GM15510 (cell line): ENCODE data around the gene RERE.

Experiments
- POLR2A ChIP-seq: IDR thresholded peaks from 3 replicates; pipeline ENCODE4 v1.6.1; 2011; ENCODE audit warnings: borderline replicate concordance; ENCODE audit not compliant: insufficient read length; ENCODE audit errors: extremely low read depth

The RERE gene

DNA sequence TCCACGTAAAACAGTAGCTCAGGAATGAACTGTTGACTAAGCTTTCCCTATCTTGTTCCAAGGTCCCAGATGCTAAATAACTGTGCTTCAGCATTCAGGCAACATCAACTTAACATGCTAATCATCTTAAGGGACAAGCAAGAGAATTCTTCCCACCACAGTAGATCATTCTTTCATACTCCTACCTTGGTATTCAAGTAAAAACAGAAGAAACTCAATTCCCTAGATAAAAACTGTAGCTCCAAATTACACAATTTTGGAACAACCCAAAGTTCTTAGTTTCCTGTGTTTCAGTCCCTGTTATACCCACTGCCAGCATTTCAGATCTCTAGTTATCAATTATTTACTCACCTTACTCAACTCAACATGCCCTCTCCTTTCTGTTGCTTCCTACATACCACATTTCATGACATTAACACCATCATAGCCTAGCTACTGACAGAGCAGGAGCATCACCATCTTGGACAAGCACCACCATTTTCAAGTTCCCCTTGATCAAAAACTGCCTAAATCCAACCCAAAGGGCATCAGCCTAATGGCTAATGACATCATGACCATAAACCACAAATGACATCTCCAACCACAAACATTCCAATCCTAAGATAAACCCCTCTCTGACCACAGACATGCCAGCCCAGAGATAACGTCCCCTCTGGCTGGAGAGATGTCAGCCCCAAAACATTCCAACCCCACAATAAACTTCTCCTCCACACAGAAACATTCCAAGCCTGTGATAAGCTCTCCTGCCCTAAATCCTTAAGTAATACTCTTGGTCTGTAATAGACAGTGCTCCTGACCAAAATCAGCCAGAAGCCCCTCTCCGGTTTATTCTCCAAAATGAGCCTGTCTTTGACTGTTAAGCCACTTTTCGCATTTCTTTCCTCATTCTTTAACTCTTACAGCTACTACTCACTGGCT lies 191.2 kb downstream of the RERE start:
- TF ChIP-seq POLR2A, result no peak

GRCh38 chr1:8625491-8625890 lies 191.9 kb downstream of the RERE start:
- TF ChIP-seq POLR2A, result no peak

DNA sequence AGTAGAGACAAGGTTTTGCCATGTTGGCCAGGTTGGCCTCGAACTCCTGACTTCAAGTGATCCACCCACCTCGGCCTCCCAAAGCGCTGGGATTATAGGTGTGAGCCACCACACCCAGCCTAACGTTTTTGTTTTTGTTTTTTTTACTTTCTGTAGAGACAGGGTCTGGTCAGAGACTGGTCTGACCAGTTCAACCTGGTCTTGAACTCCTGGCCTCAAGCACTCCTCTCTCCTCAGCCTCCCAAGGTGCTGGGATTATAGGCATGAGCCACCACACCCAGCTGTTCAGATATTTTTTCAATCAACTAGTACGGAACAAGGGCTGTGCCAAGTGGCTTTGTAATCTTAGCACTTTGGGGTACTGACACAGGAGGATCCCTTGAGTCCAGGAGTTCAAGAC lies 209.5 kb downstream of the RERE start:
- no peak for TF ChIP-seq POLR2A

GRCh38 chr1:8604041-8604945 lies 213.1 kb downstream of the RERE start:
- TF ChIP-seq POLR2A, result no peak

- no peak for TF ChIP-seq POLR2A
Measured at GRCh38 chr1:8603220-8603616, 214.2 kb downstream of the RERE start.

DNA sequence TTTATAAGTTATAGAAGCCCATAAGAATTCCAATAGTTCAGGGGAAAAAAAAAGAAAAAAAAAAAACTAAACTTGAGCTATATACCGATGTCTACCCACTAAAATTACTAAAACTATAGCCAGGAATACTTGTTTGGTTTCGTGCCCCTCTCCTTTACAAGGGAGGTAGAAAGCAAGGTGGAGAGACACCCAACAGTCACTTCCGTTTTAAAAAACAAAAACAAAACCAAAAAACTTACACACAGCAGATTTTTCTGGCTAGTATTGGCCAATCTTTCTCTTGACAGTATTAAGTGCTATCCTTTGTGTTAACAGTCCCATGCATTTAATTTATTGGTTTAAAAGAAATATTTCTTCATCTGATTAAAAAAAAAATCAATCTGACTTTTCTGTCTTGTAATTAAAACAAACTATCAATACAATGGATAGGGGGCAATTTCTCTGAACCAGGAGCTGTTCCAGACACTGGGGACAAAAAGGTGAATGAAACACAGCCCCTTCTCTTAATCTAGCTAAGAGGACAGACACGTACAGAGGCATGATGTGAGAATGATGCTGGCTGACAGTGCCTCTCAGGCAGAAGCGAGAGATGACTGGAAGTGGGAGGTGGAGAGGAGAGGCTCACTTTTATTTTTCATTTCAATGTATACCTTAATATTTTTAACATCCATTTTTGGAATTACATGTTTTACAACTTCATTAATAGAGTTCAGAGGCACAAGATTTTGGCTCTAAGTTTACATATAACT lies 214.8 kb downstream of the RERE start:
- TF ChIP-seq POLR2A, result no peak

DNA sequence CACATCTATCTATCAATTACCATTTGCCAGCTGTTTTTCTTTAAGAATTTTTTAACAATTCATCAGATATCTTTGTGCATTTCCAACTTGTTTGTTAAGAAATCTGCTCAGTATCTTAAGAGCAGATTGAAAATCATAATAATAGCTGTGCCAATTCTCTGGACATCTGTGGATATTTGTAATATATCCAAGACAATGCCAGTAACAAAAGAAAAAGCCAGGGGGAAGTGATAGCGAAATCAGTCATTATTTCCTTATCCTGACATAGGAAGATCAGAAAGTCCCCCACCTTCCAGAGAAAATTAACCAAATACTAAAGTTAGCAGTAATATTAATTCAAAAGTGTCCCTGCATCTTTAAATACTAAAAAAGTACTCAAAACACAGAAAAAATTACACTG lies 217.1 kb downstream of the RERE start:
- TF ChIP-seq POLR2A, result no peak

DNA sequence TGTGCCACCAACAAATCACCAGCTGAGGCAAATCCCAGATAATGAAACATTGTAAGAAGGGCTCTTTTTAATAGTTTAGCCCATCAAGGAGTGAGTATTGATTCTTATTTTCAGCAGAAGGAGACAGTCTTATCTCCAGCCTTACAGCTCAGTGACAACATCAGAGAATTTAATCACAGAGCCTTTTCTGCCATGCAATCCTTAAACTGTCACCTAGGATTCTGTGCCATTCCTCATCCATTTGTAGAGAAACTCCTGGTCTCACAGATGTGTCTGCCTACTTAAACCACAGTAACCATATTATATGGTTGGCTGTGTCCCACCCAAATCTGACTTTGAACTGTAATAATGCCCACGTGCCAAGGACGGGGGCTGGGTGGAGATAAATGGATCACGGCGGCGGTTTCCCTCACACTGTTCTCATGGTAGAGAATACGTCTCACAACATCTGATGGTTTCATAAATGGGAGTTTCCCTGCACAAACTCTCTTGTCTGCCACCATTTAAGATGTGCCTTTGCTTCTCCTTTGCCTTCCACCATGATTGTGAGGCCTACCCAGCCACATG lies 217.7 kb downstream of the RERE start:
- TF ChIP-seq POLR2A, result no peak

GRCh38 chr1:8598783-8599182 lies 218.7 kb downstream of the RERE start:
- no peak for TF ChIP-seq POLR2A

DNA sequence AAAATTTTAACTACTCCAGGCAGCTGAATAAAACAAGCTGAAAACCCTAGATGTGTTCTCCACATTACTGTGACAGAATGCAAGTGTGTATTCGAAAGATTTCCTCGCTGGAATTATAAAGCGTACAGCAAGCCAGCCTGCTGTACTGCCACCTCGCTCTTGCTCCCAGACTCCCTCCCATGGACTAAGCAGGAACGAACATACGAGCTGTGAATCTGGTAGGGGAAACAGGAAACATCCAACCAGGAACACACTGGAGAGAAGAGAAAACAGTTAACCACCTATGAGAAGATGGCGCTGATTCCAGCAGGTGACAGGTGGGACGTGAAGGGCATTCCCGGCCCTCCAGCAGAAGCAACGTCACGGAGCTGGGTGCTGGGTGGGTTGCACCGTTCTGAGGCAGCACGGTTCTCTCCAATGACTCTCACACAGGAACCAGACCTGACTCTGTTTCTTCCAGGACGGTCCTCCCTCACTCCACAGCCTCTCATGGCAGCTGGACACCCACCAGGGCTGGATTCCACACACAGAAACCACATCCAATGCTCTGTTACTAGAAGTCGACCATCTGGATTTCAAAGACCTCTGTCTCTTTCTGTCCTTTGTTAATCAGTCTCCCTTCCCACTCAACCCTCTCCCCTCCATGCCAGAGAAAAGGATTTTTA lies 219.2 kb downstream of the RERE start:
- no peak for TF ChIP-seq POLR2A

DNA sequence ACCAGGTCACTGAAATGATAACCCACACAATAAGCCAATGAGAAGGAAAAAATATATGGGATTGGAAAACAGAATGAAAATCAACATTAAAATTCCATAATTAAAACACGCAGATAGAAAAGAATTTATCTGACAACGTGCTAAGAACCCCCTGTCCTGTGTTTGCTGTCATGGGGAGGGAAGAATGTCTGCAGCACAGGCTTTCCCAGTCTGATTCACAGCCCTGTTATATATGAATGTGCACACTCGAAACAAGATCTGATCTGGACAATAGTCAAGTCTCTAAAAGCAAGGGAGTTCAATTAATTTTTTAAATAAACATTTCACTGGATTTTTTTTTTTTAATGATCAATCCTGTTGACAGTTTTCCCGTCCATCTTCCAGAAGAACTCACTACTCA lies 220.0 kb downstream of the RERE start:
- TF ChIP-seq POLR2A, result no peak

- TF ChIP-seq POLR2A, result no peak
Measured at GRCh38 chr1:8595941-8596340, 221.5 kb downstream of the RERE start.

- TF ChIP-seq POLR2A, result no peak
Measured at GRCh38 chr1:8595332-8595731, 222.1 kb downstream of the RERE start.

DNA sequence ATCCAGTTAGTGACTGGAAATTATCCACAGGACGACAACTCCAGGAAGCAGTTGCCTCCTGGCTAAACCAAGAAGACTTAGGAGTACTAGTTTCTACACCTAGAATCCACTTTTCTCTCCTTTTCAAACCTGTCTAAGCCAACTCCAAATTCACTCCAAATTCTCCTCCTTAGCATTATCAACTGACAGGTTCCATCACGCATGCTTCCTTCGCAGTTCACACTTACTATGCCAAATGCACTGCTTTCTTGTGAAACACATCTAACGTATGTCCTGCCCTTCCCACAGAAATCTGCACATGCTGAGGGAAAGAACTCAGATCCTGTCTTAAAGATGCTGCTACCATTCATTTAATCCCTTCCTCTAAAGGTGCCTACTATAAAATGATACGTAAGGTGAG lies 225.9 kb downstream of the RERE start:
- no peak for TF ChIP-seq POLR2A

GRCh38 chr1:8590721-8591351 lies 226.6 kb downstream of the RERE start:
- TF ChIP-seq POLR2A, result no peak
